Stimulated activated naive CD8-positive, alpha-beta T cell treated with anti-CD3 and anti-CD28 coated beads, Interleukin-15, Interleukin-2, amounts not matched to agents 100 ng/mL and 50 ng/mL, for 24 hours (primary cell): ENCODE data around the gene PKIG.

Experiments used
- H3K27ac Mint-ChIP-seq: one replicate; pipeline ENCODE4 v1.8.0; 2021; ENCODE audit warnings: mild to moderate bottlenecking, mixed read lengths
- H3K27me3 Mint-ChIP-seq: one replicate; pipeline ENCODE4 v1.8.0; 2021; ENCODE audit warnings: mixed read lengths
- H3K36me3 Mint-ChIP-seq: one replicate; pipeline ENCODE4 v1.8.0; 2021; ENCODE audit warnings: low read depth, mixed read lengths
- H3K4me1 Mint-ChIP-seq: one replicate; pipeline ENCODE4 v1.8.0; 2021; ENCODE audit warnings: low read depth, mixed read lengths
- H3K4me3 Mint-ChIP-seq: one replicate; pipeline ENCODE4 v1.8.0; 2021; ENCODE audit warnings: mild to moderate bottlenecking, mixed read lengths
- H3K9me3 Mint-ChIP-seq: one replicate; pipeline ENCODE4 v1.8.0; 2021; ENCODE audit warnings: mixed read lengths

The PKIG gene

GRCh38 chr20:44615169-44615791, 32.9 kb downstream of the PKIG start:
- peaks cover 30% of the 10 kb centered on the region for H3K36me3 Mint-ChIP-seq
- peak overlapping the region; percentile 84 for H3K27ac Mint-ChIP-seq
- H3K9me3 Mint-ChIP-seq, result no peaks in the 10 kb centered on the region
- no peaks in the 10 kb centered on the region for H3K27me3 Mint-ChIP-seq
- peaks cover 62% of the 10 kb centered on the region for H3K4me1 Mint-ChIP-seq
- H3K4me3 Mint-ChIP-seq, result no peak overlapping the region

- peaks cover 37% of the 10 kb centered on the region for H3K36me3 Mint-ChIP-seq
- no peak overlapping the region for H3K4me3 Mint-ChIP-seq
- peaks cover 55% of the 10 kb centered on the region for H3K4me1 Mint-ChIP-seq
Measured at GRCh38 chr20:44615876-44616603, 33.7 kb downstream of the PKIG start.

GRCh38 chr20:44616604-44616964, 34.2 kb downstream of the PKIG start:
- Mint-ChIP-seq H3K36me3 (peaks cover 43% of the 10 kb centered on the region), H3K9me3 (no peaks in the 10 kb centered on the region), H3K27me3 (no peaks in the 10 kb centered on the region)

More at GRCh38 chr20:44615876-44616603, 33.7 kb downstream of the PKIG start:
- Mint-ChIP-seq H3K27ac (peak overlapping the region; percentile 67), H3K27me3 (no peaks in the 10 kb centered on the region), H3K9me3 (no peaks in the 10 kb centered on the region)

GRCh38 chr20:44618318-44618731, 35.9 kb downstream of the PKIG start:
- peaks cover 60% of the 10 kb centered on the region for H3K36me3 Mint-ChIP-seq
- no peak overlapping the region for H3K4me3 Mint-ChIP-seq
- H3K27ac Mint-ChIP-seq, result no peak overlapping the region

More at GRCh38 chr20:44616604-44616964, 34.2 kb downstream of the PKIG start:
- Mint-ChIP-seq H3K4me1 (peaks cover 50% of the 10 kb centered on the region), H3K4me3 (no peak overlapping the region), H3K27ac (peak overlapping the region; percentile 67)

GRCh38 chr20:44619294-44619693, 36.9 kb downstream of the PKIG start:
- Mint-ChIP-seq H3K4me3 (no peak overlapping the region), H3K9me3 (no peaks in the 10 kb centered on the region), H3K27me3 (no peaks in the 10 kb centered on the region), H3K27ac (no peak overlapping the region), H3K4me1 (peaks cover 41% of the 10 kb centered on the region), H3K36me3 (peaks cover 65% of the 10 kb centered on the region)

More at GRCh38 chr20:44618318-44618731, 35.9 kb downstream of the PKIG start:
- H3K27me3 Mint-ChIP-seq, result no peaks in the 10 kb centered on the region
- H3K4me1 Mint-ChIP-seq, result peaks cover 46% of the 10 kb centered on the region
- no peaks in the 10 kb centered on the region for H3K9me3 Mint-ChIP-seq

DNA sequence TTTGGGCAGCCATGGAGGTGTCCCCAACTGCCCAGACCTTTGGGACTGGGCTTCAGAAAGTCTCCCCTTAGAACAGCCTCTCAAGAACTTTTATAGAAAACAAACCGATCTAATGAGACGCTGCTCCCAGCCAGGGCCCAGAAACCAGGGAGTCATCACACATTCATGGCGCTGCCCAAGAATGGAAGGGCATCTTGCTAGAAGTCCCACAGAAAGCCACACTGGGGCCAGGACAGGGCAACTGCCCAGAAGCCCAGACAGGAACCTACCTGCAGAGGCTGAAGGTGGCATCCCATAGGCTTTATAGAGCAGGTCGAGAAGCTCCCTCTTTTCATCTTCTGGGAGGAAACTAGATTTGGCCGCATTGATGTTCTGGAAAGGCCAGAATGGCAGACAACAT, 37.7 kb downstream of the PKIG start:
- Mint-ChIP-seq H3K27ac (no peak overlapping the region), H3K9me3 (no peaks in the 10 kb centered on the region), H3K4me1 (peaks cover 35% of the 10 kb centered on the region), H3K4me3 (no peak overlapping the region), H3K27me3 (no peaks in the 10 kb centered on the region), H3K36me3 (peaks cover 65% of the 10 kb centered on the region)

DNA sequence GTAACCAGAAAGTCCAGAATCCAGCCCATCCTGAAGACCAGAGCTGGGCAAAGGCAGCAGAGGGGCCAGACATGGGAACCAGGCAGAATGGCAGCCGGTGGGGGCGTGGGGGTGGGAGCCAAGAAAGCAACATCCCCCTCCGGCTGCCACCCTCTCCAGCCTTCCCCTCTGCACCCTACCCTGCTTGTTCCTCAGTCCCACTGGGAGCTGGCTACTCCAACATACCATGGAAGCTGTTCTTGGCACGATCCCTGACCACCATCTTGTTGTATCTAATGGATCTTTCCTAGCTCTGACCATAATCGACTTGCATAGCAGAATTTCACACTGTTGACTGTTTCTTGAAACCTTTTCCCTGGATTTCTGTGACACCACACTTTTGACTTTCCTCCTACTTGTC, 38.9 kb downstream of the PKIG start:
- Mint-ChIP-seq H3K4me3 (no peak overlapping the region), H3K36me3 (peaks cover 57% of the 10 kb centered on the region), H3K4me1 (peaks cover 22% of the 10 kb centered on the region), H3K9me3 (no peaks in the 10 kb centered on the region), H3K27ac (no peak overlapping the region), H3K27me3 (no peaks in the 10 kb centered on the region)

GRCh38 chr20:44621939-44622338, 39.6 kb downstream of the PKIG start:
- Mint-ChIP-seq H3K36me3 (peaks cover 56% of the 10 kb centered on the region), H3K27ac (no peak overlapping the region), H3K9me3 (no peaks in the 10 kb centered on the region), H3K4me1 (peaks cover 20% of the 10 kb centered on the region), H3K4me3 (no peak overlapping the region), H3K27me3 (no peaks in the 10 kb centered on the region)

DNA sequence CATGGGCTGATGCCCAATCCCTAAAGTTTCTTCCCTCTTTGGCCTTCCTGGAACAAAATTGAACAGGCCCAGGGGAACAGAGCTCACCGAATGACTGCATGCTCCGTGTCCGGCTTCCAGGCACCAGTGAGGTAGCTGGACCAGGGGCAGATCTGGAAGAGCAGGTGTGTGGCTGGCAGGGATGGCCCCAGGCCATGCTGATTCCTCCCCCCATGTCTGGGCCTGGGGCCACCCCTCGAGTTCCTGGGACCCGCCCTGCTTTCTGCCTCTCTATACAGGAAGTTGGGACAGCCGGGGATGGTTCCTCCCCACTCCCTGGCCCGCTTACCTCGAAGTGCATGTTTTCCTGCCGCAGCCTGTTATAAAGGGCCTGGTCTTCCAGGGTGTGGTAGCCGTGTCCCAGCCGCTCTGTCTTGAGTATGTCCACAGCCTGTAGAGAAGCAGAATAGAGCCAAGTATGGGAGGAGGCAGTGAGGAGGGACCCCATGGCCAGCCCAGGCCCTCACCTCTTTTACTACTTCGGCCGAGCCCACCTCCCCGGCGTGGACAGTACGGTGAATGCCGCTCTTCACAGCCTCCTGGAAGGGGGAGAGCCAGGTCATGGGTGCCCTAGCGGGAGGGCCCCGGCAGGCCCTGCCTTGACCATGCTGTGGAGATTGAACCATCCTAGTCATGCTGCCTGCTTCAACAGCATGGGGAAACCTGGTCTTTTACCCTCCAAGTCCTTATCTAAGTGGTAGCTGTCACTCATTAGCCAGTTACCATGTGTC, 40.3 kb downstream of the PKIG start:
- Mint-ChIP-seq H3K27me3 (no peaks in the 10 kb centered on the region), H3K4me3 (no peak overlapping the region), H3K4me1 (peaks cover 20% of the 10 kb centered on the region), H3K9me3 (no peaks in the 10 kb centered on the region), H3K27ac (no peak overlapping the region), H3K36me3 (peaks cover 58% of the 10 kb centered on the region)

- Mint-ChIP-seq H3K9me3 (no peaks in the 10 kb centered on the region), H3K4me3 (no peak overlapping the region), H3K4me1 (peaks cover 5% of the 10 kb centered on the region), H3K27me3 (no peaks in the 10 kb centered on the region), H3K36me3 (peaks cover 52% of the 10 kb centered on the region), H3K27ac (no peak overlapping the region)
Measured at GRCh38 chr20:44624152-44624551, 41.8 kb downstream of the PKIG start.

DNA sequence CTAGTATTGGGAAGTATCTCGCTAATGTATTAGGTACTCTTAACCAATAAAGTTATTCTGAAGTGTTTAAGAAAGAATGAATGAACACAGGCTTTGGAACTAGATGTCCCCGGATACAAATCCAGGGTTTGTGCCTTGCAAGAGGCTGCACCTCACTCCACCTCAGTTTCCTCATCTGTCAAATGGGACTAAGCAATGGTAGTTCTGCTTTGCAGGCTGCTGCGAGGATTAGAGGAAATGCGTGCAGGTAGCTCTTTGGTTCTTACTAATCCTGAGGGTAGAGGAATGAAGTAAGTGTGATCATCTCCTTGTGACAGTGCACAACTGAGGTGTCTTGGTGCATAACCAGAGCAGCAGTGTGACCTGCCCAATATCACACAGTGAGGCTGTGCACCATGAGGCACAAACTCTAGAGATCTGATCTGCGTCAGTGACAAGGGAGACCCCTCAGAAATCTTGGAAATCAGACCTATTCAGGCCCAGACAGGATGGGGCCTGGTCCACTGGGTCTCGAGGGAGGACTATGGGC, 42.4 kb downstream of the PKIG start:
- Mint-ChIP-seq H3K27ac (no peak overlapping the region), H3K27me3 (no peaks in the 10 kb centered on the region), H3K4me1 (no peaks in the 10 kb centered on the region), H3K4me3 (no peak overlapping the region), H3K9me3 (no peaks in the 10 kb centered on the region), H3K36me3 (peaks cover 45% of the 10 kb centered on the region)

- Mint-ChIP-seq H3K27ac (no peak overlapping the region), H3K9me3 (no peaks in the 10 kb centered on the region), H3K4me1 (no peaks in the 10 kb centered on the region), H3K4me3 (no peak overlapping the region), H3K27me3 (no peaks in the 10 kb centered on the region), H3K36me3 (peaks cover 40% of the 10 kb centered on the region)
Measured at GRCh38 chr20:44625361-44625760, 43.0 kb downstream of the PKIG start.

DNA sequence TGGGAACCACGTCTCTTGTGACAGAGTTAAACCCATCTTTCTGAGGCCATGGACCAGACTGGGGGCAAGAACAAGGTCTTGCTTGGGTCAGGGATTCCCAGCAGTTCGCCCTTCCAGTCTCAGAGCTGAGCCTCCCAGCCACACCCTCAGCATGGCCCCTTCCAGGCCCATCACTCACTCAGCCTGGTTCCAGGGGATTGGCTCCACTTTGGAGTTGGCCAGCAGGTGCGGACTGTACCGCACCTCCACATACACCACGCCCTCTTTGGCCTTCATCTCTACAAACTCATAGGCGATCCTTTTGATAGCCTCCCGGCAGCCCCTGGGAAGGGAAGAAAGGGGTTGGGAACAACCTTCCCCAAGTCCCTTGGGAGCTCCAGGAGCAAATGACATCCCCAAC, 43.9 kb downstream of the PKIG start:
- H3K36me3 Mint-ChIP-seq, result peaks cover 30% of the 10 kb centered on the region
- H3K27ac Mint-ChIP-seq, result no peak overlapping the region
- no peaks in the 10 kb centered on the region for H3K27me3 Mint-ChIP-seq

GRCh38 chr20:44627364-44628010, 45.1 kb downstream of the PKIG start:
- peaks cover 26% of the 10 kb centered on the region for H3K36me3 Mint-ChIP-seq
- no peaks in the 10 kb centered on the region for H3K27me3 Mint-ChIP-seq
- H3K4me1 Mint-ChIP-seq, result no peaks in the 10 kb centered on the region
- no peak overlapping the region for H3K27ac Mint-ChIP-seq
- H3K9me3 Mint-ChIP-seq, result no peaks in the 10 kb centered on the region
- no peak overlapping the region for H3K4me3 Mint-ChIP-seq

More for the DNA sequence above, 43.9 kb downstream of the PKIG start:
- H3K9me3 Mint-ChIP-seq, result no peaks in the 10 kb centered on the region
- H3K4me1 Mint-ChIP-seq, result no peaks in the 10 kb centered on the region
- no peak overlapping the region for H3K4me3 Mint-ChIP-seq
